Hematopoietic multipotent progenitor cell treated with erythropoietin and hydrocortisone succinate and interleukin-3 and kit ligand, for 15 days (in vitro differentiated cells): ENCODE results near the gene MGAT5B.
A peak's percentile ranks its signal among the peaks of the same experiment; 100 is the strongest.
"Not testable (repeated sequence)": the region's sequence is repeated elsewhere in the genome, so short reads cannot be mapped to it uniquely, and the experiment has no call there.

ENCODE experiments used
- DNase-seq: peaks from one replicate; pipeline ENCODE4 v3.0.0-alpha.2; 2015; ENCODE audit warnings: low spot score

The MGAT5B gene, protein sequence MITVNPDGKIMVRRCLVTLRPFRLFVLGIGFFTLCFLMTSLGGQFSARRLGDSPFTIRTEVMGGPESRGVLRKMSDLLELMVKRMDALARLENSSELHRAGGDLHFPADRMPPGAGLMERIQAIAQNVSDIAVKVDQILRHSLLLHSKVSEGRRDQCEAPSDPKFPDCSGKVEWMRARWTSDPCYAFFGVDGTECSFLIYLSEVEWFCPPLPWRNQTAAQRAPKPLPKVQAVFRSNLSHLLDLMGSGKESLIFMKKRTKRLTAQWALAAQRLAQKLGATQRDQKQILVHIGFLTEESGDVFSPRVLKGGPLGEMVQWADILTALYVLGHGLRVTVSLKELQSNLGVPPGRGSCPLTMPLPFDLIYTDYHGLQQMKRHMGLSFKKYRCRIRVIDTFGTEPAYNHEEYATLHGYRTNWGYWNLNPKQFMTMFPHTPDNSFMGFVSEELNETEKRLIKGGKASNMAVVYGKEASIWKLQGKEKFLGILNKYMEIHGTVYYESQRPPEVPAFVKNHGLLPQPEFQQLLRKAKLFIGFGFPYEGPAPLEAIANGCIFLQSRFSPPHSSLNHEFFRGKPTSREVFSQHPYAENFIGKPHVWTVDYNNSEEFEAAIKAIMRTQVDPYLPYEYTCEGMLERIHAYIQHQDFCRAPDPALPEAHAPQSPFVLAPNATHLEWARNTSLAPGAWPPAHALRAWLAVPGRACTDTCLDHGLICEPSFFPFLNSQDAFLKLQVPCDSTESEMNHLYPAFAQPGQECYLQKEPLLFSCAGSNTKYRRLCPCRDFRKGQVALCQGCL

DNA sequence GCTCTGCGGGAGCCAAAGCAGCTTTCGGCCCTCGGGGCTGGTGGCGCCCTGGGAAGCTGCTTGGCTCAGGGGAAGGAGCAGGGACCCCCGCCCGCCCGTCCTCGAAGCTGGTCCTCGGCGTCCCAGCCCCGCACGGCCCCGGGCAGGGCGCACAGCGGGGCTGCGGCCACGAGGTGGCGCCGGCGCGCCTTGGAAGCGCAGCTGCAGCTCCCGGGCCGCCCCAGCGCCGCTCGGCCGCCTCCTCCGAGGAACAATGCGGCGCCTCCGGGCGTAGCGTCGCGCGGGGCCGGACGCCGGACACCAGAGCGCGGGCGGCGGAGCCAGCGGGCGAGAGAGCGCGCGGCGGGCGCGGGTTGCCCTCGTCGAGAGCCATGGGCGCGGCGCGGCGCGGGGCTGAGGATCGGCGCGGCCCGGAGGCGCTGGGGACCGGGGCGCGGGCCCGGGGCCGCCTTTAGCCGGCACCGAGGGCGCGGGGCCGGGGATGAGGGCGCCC, at the start of gene MGAT5B:
Gene MGAT5B, plus strand, starts transcription at position 229 of the 493 bp plus-strand sequence. CDS start 626 bp downstream, outside the sequence.
- DNase-seq = peak; percentile 68

- no peak for DNase-seq
These were observed 48.2 kb upstream of the MGAT5B start for GRCh38 chr17:76820039-76820438.

- DNase-seq = no peak
These were observed 47.6 kb upstream of the MGAT5B start for GRCh38 chr17:76820561-76820960.

GRCh38 chr17:76822184-76822778, 45.9 kb upstream of the MGAT5B start:
- DNase-seq = no peak

GRCh38 chr17:76824093-76824492, 44.1 kb upstream of the MGAT5B start:
- no peak for DNase-seq

GRCh38 chr17:76826330-76827068, 41.7 kb upstream of the MGAT5B start:
- DNase-seq = no peak

- DNase-seq = no peak
These were observed 40.5 kb upstream of the MGAT5B start for GRCh38 chr17:76827736-76828135.

DNA sequence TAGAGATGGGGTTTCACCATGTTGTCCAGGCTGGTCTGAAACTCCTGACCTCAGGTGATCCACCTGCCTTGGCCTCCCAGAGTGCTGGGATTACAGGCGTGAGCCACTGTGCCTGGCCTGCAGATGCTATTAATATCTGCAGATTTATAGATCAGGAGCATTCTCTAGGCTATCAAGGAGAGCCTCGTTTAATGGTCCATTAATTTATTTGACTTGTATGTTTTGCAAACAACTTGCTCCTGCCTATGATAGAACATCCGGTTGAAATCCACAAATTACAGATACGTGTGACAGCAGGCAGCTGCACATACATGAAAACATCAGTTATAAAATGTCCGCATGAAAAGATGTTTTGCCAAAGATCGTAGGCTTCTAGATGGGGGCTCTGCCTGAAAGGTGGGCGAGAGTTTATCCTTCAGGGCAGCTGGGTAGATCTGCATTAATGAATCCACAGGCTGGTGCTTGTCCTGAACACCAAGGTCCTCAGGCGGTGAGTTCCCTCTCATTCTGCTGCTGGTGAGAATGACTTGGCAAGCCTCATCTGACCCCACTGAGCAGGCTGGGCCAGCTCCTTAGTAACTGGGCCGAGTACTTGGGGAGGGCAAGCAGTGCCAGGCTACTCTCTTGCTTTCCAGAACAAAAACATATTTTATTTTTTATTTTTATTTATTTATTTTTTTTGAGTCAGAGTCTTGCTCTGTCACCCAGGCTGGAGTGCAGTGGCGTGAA, 37.1 kb upstream of the MGAT5B start:
- no peak for DNase-seq

DNA sequence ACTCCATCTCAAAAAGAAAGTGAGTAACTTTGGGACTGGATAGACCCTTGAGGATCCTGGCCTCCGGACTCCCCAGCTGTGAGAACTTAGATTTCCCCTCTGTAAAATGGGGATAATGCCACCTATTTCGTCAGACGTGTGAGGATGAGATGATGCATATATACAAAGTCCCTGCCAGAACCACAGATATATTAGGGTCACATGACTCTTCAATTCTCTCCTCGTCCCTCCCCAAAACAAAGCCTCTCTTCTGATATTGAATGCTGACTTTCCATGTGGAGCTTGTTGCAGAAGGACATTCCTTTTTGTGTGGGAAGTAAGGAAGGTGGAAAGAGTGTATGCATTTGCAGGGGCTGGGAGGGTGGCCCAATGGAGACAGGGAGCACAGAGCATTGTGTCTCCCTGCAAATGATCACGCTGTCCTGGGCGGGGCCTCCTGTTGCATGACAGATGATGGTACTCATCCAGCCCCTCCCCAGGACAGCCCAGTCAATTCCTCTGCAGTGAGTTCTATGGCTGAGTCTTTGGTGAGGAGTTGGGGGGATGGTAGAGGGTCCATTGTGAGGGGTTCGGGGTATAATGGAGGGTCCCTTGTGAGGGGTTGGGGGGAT, 35.1 kb upstream of the MGAT5B start:
- no peak for DNase-seq

GRCh38 chr17:76833747-76834146, 34.5 kb upstream of the MGAT5B start:
- no peak for DNase-seq

DNA sequence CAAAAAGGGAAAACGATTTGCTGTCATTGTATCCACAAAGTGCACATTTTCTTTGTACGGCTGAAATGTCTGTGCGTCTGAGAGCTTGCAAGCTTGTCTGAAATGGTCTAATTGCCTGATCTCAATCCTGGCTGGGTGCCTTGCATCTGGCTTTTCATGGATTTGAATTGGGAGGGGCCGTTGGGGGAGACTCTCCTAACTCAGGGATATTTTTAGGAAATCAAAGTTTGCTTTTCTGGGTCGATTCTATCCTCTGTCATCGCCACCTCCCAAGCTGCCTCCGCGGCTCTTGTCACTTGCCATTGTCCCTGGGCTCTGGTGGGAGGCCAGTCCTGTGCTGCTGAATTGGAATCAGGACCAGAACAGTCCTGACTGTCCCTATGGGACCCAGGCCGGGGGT, 33.3 kb upstream of the MGAT5B start:
- no peak for DNase-seq

- peak; percentile 18 for DNase-seq
These were observed 27.8 kb upstream of the MGAT5B start for GRCh38 chr17:76840443-76840767.

DNA sequence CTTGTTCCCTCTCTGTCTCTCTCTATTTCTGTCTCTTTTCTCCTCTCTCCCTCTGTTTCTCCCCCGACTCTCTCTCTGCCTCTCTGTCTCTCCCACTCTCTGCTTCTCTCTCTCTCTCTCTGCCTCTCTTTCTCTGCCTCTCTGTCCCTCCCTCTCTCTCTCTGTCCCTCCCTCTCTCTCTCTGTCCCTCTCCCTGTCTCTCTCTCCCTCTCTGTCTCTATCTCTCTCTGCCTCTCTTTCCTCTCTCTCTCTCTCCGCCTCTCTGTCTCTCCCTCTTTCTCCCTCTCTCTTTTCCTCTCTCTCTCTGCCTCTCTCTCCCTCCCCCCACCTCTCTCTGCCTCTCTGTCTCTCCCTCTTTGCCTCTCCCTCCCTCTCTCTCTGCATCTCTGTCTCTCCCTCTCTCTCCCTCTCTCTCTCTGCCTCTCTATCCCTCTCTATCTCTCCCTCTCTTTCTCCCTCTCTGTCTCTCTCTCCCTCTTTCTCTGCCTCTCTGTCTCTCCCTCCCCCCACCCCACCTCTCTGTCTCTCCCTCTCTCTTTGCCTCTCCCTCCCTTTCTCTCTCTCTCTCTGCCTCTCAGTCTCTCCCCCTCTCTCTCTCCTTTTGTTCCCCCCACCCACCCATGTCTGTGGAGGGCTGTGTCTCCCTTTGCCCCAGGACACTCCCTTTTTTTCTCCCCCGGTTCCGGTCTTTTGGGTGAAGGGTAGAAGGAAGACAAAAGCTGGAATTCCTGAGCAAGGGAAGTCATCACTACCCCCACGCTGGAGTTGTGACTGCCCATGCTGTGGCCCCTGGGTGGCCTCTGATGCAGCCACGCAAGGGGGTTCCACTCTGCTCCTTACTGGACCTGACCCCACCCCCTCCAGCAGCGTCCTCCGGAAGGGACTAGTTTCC, 27.1 kb upstream of the MGAT5B start:
- DNase-seq = peak; percentile 48

- DNase-seq = peak; percentile 81
These were observed 26.3 kb upstream of the MGAT5B start for GRCh38 chr17:76841776-76842405.

GRCh38 chr17:76843068-76843467, 25.1 kb upstream of the MGAT5B start:
- DNase-seq = not testable (repeated sequence)

DNA sequence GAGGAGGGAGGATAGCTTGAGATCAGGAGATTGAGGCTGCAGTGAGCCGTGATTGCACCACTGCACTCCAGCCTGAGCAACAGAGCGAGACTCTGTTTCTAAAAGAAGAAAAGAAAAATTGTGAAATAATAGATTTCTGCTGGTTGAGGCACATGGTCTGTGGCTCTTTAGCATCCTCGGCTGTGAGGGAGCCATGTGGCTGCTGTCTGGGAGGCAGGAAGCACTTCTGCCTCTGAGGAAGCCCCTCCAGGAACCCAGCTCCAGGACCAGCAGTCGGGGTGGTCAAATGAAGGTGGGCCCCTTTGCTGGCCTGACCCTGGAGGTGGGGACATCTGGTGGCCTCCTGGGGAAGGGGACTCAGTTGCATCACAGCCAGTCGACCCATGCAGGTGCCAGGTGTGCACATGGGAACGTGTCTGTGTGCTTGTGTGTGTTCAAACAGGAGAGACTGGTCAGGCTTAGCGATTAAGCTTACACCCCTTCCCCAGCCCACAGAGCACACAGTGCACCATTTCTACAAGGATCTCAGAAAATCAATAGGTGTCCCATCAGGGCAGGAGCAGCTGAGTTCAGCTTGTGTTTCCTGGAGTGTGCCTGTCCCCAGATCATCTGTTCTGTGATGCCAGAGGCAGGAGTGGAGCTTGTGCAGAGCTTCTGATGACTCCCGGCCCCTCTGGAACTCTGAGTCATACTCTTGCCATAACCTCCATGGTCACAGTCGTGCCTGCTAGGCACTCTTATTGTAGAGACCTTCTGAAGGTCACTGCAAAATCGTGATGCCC, 24.3 kb upstream of the MGAT5B start:
- peak; percentile 43 for DNase-seq

GRCh38 chr17:76844485-76844829, 23.7 kb upstream of the MGAT5B start:
- DNase-seq = no peak

DNA sequence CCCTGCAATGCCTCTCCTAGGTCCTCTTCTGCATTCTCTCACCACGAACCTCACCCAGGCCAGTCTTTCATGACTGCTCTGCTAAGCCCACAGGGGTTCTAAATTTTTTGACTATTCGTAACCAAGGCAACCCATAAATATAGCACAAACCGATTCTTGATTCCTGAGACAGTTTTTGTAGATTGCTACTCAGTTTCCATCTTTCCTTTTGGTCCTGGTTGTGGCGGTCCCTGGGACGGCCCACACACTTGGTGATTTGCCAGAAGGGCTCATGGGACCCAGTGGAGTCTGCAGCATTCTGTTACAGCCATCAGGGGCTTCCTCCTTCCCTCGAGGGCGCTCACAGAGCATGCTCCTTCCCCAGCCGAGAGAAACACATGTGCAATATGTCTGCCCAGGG, 23.4 kb upstream of the MGAT5B start:
- peak; percentile 19 for DNase-seq

GRCh38 chr17:76845541-76846017, 22.6 kb upstream of the MGAT5B start:
- DNase-seq = peak; percentile 81
